HG02763 (cell line): Measurements from ENCODE around the gene ZNF772.
"Not testable (repeated sequence)": the region's sequence is repeated elsewhere in the genome, so short reads cannot be mapped to it uniquely, and the experiment has no call there.

Experiments
- ATAC-seq: cut with Tn5 transposase; IDR thresholded peaks from one replicate; pipeline ENCODE4 v1.9.1; 2021; ENCODE audit warnings: mild to moderate bottlenecking, moderate library complexity; ENCODE audit not compliant: unreplicated experiment

ZNF772 gene

DNA sequence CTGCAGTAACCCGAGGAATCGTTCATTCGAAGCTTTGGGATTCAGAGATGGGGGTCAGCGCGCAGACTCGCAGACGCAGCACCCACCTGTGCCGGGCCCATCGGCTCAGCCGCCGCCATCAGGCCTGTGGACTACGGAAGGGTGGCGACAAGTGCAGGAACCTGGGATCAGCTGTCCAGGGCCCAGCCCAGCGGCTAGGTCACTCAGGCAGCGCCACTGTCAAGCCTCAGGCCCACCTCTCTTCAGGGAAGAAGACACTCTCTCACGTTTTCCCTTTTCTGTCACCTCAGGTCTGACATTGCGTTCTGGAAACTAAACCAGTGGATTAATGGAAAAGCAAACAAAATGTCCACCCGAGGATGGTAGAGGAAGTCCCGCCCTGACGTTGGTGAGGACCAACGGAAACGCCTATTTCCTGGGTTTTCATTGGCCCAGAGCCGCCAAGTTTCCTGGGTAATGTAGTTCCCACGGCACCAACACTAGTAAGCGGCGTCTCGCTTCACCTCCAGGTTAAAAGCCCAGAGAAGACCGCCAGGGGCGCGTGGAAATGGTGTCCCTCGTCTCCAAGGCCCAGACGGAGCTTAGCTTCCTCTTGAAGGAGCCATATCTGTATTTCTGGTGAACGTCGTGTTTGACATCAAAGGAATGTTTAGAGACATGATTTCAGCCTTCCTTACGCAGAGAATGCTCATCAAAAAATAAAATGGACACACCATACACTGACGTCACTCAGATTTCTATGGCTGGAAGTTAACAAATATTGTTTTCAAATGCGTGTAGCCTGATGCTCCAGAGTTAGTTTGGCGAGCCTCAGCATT is at the start of gene ZNF772:
TSS of gene ZNF772 (minus strand) at position 376 of the 818 bp plus-strand sequence. CDS start at position 119, 257 bp downstream.
- ATAC-seq, result peak; percentile 84

DNA sequence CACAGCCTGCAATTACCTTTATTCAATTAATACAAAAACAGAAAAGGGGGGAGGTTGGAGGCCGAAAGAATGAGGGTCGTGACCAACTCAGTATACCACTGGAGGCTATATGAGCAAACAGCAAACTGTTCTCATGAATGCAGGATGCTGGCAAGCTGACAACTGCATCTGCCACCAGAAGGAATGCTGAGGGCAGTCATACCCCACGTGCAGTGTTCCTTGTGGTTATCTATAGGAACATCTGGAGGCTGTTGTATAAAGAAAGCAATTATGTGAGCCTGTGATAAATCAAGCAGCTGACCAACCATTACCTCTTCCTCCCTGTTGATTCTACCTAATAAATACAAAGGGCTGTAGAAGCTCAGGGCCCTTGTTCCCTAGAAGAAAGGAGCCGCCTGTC is 40.7 kb upstream of the ZNF772 start:
- not testable (repeated sequence) for ATAC-seq

- no peak for ATAC-seq
Observed at GRCh38 chr19:57515255-57515654, 37.9 kb upstream of the ZNF772 start.

GRCh38 chr19:57512845-57513244 is 35.5 kb upstream of the ZNF772 start:
- ATAC-seq, result no peak

- no peak for ATAC-seq
Observed at GRCh38 chr19:57511484-57511883, 34.1 kb upstream of the ZNF772 start.

- ATAC-seq, result no peak
Observed at GRCh38 chr19:57506163-57506562, 28.8 kb upstream of the ZNF772 start.

GRCh38 chr19:57500400-57500799 is 23.0 kb upstream of the ZNF772 start:
- ATAC-seq, result not testable (repeated sequence)

DNA sequence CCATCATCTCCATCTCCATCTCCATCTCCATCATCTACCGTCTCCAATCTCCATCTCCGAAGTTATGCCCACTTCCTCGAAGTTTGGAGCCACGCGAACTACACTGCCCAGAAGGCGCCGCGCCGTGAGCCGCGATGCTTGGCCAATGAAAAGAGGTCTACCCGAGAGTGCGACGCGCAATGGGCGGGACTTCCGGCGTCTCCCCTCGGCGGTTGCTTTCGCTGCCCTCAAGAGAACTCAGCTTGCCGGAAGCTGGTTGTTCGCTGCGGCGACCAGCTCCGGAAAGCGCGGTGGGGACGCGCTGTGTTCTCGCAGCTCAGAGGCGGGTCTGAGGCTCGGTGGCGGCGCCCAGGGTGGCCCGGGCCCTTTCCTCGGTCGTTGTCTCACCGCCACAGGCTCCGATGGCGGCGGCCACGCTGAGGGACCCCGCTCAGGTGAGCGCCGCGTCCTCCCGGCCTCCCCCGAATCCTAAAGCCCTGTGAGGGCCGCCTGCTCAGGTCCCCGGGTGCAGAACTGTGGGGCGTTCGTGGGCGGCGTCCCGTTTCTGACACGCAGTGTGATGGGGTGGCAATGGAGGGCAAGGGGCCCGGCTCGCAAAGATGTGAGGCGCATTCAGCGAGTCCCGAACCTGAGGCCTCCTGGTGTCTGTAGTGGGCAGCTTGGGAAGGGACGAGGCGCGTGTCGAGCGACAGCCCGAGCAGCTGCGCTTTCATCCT is 22.5 kb upstream of the ZNF772 start, which contains the start of gene ZNF773:
TSS of gene ZNF773 (plus strand) at position 259 of the 716 bp plus-strand sequence. CDS start at position 402, 143 bp downstream.
- peak; percentile 98 for ATAC-seq

DNA sequence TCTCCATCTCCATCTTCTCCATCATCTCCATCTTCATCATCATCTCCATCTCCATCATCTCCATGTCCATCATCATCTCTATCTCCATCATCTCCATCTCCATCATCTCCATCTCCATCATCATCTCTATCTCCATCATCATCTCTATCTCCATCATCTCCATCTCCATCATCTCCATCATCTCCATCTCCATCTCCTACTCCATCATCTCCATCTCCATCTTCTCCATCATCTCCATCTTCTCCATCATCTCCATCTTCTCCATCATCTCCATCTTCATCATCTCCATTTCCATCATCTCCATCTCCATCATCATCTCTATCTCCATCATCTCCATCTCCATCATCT is 21.9 kb upstream of the ZNF772 start:
- ATAC-seq, result not testable (repeated sequence)

DNA sequence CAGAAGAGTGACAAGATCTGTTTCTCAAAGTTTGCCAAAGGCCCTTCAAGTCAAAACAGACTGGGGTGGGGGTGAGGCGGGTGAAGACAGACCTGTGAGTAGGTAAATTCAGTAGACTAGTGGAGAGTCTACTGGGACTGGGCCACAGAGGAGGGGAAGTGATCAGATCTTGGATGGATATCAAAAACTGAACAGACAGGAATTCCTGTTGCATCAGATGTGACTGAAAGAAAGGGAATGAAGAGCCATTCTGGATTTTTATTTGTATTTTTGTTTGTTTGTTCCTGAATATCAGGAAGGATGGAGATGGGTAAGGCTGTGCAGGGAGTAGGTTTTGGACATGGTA is 10.9 kb upstream of the ZNF772 start:
- not testable (repeated sequence) for ATAC-seq

DNA sequence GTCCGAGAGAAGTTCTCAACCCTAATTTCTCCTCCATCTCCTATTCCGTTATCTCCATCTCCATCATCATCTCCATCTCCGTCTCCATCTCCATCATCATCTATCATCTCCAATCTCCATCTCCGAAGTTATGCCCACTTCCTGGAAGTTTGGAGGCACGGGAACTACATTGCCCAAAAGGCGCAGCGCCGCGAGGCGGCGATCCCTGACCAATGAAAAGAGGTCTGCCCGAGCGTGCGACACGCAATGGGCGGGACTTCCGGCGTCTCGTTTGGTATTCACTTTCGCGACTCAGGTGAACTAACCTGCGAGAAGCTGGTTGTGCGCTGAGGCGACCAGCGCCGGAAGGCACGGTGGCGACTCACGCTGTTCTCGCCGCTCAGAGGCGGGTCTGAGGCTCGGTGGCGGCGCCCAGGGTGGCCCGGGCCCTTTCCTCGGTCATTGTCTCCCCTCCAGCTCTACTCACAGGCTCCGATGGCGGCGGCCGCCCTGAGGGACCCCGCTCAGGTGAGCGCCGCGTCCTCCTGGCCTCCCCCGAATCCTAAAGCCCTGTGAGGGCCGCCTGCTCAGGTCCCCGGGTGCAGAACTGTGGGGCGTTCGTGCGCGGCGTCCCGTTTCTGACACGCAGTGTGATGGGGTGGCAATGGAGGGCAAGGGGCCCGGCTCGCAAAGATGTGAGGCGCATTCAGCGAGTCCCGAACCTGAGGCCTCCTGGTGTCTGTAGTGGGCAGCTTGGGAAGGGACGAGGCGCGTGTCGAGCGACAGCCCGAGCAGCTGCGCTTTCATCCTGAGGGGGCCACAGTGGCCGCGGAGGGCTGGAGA is 10.3 kb upstream of the ZNF772 start, which contains the start of gene ZNF419:
TSS of gene ZNF419 (plus strand) at position 274 of the 822 bp plus-strand sequence. CDS start at position 475, 201 bp downstream.
- ATAC-seq, result peak; percentile 95

DNA sequence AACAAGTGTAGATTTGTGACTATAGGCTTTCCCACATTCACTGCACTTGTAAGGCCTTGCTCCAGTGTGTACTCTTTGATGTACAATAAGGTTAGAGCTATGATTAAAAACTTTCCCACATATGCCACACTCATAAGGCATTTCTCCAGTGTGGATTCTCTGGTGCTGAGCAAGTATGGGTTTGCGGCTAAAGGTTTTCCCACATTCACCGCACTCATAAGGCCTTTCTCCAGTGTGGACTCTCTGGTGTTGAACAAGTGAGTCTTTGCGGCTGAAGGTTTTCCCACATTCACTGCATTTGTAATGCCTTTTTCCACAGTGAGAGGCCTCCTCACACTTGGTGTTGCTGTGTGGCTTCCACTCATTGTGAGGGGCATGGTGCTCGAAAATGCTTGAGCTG is 3.7 kb downstream of the ZNF772 start:
- ATAC-seq, result no peak

DNA sequence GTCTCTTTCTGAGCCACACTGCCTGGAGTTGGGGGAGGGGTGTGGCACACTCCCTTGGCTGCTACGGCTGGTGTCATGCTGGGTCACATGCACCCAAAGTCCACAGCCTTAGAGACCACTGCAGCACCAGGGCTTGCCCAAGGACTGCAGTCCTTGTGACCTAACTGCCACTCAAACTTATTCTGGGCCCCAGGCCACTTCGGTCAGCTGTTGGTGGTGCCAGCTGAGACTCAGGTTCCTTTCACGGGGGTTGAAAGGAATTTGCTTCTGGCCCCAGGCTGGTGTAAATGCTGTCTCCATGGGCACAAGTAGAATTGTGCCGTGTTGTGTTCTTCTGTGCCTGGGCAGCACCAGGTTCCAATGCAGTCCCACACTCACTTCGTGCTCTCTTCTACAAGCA is 10.9 kb downstream of the ZNF772 start:
- no peak for ATAC-seq

DNA sequence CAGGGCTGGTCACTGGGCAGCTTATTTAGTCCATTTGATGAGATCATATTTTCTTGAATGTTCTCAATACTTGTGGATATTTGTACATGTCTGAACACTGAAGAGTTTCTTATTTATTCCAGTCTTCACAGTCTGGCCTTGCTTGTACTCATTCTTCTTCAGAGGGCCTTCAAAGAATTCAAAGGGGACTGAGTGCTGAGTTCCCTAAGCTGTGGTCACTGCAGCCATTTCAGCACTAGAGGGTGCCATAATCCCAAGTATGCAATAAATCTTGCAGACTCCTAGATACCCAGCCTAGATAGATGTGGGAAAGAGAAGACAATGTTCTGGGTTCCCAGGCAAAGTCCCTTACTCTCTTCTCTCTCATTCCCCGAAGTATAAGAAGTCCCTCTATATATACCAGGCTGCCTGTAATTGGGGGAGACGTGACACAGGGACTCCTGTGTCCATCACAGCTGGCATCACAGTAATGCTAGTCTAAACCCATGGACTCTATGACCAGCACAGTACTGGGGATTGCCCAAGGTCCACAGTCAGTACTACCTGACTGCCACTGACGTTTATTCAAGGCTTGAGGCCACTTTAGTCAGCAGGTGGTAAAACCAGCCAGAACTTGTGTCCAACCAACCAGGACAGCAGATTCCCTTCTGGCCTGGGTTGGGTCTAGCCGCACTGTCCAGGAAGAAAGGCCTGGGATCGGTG is 11.5 kb downstream of the ZNF772 start:
- ATAC-seq, result no peak

- no peak for ATAC-seq
Observed at GRCh38 chr19:57452307-57452706, 25.1 kb downstream of the ZNF772 start.

GRCh38 chr19:57443121-57443696 is 34.2 kb downstream of the ZNF772 start:
- no peak for ATAC-seq

- ATAC-seq, result no peak
Observed at GRCh38 chr19:57441979-57442752, 35.2 kb downstream of the ZNF772 start.

DNA sequence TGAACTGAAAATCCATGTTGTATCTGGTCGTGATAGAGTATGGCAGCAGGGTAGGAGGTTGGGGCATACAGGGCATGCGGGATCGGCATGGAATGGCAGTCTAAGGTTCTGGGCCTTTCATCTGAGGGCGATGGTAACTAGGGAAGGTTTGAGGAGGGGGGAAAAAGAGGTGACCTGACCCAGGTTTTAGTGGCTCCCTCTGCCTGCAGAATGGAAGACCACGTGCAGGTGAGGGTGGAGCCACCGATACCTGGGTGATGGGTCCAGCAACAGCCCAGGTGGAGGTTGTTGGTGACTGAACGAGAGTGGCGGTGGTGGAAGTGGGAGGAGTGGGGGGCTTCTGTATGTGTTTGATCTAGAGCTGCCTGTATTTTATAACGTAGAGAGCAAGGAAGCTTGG is 38.4 kb downstream of the ZNF772 start:
- ATAC-seq, result no peak

DNA sequence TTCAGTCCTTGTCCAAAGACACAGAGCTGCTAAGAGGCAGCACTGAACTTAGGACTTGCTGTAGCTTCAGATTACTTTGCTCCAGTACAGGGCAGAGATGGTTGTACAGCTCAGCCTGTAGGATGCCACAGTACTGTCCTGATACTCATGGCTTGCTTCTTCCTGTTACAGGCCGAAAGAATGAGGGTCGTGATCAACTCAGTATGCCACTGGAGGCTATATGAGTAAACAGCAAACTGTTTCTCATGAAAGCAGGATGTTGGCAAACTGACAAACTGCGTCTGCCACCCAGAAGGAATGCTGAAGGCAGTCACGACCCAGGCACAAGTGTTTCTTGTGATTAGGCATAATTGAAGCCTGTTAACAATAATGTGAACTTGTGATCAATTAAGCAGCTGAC is 39.4 kb downstream of the ZNF772 start:
- no peak for ATAC-seq
